ENCODE results near the gene PREX1. TPM values are rescaled to one million over a fixed set of nuclear protein-coding genes. Genes with fewer than 3 reads are reported as not detected.

Gene PREX1
- total and polyA plus RNA-seq, 12 donors: 10.1 to 85.1 (median 42.9) TPM

DNA sequence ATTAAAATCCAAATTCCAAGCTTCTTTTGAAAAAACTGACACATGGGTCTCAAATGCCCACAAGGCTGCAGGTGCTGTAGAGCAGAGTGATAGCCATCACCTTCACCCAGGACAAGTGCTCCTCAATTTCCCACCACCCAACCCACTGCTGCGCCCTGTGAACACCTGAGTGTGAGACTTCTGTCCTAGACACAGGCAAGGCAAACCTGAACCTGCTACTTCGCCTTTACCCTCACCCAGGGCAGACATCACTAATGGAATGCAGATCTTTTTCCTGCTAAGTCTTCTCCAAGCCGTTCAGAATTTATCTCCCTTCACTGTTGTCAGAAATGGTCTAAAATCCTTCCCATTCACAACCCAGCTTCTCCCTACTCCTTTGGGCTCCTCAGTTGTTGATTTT, 65.9 kb downstream of the PREX1 start:
- H3K36me3 ChIP-seq (replicated peaks in 1 of 2): no peaks in the 10 kb centered on the region
- DNase-seq: no peak
- H3K27me3 ChIP-seq: no peaks in the 10 kb centered on the region
- H3K27ac ChIP-seq: peak overlapping the region in 1 of 5 donors; percentile 40
- no peak for TF ChIP-seq POLR2A (IDR thresholded peaks at IDR 0.05)
- no peak for TF ChIP-seq CTCF (IDR thresholded peaks at IDR 0.05)
- intact Hi-C loops (cut with DNase I): no loop called here
- 85 to 94% (median 90%) methylated on average over 3 of the region's 3 CpGs for WGBS, 4 donors
- H3K4me3 ChIP-seq: no peak overlapping the region
- H3K4me1 ChIP-seq (replicated peaks in 1 of 2): peaks cover 0 to 14% of the 10 kb centered on the region in 2 donors
- H3K9me3 ChIP-seq (replicated peaks in 1 of 3): no peaks in the 10 kb centered on the region

DNA sequence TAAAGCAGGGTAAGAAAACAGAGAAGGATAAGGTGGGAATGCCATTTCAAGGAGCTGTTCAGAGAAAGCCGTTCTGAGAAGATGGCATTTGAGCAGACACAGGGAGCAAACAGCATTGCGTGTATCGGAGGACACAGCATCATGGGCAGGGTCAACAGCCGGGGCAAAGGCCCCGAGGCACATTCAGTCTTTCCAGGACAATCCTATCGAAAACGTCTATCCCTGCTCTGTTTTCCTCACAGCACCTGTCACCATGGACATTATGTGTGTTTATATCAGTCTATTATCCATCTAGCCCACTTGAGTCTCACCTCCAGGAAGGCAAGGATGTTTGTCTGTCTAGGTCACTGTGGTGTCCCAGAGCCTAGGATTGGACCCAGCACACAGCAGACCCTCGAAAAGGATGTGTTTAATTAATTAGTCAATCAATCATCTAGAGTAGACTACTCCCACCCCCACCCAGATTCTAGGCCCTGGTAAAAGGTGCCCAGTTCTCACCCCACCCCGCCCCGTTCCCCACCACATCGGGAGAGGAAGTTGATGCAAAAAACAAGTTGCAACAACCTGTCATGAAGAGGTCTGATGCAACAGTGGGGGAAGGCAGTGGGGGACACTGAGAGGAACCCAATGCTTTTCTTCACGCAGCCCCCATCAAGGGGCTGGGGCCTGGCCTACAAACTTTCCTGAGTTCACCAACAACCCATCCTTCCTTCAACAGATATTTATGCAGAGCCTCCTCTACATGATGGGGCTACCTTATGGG, 66.6 kb downstream of the PREX1 start:
- no peaks in the 10 kb centered on the region for H3K27me3 ChIP-seq
- H3K27ac ChIP-seq: peak overlapping the region in 2 of 5 donors; percentile 7 to 62
- H3K4me3 ChIP-seq: no peak overlapping the region
- intact Hi-C loops (cut with DNase I): no loop called here
- H3K36me3 ChIP-seq (replicated peaks in 1 of 2): no peaks in the 10 kb centered on the region
- H3K4me1 ChIP-seq (replicated peaks in 1 of 2): peaks cover 0 to 14% of the 10 kb centered on the region in 2 donors
- no peaks in the 10 kb centered on the region for H3K9me3 ChIP-seq (replicated peaks in 1 of 3)
- 77 to 80% (median 77%) methylated on average over 12 of the region's 12 CpGs for WGBS, 4 donors
- TF ChIP-seq POLR2A (IDR thresholded peaks at IDR 0.05) (no peak), CTCF (IDR thresholded peaks at IDR 0.05) (no peak)
- DNase-seq: peak in 3 of 7 donors; percentile 45 to 66 (median 47)

GRCh38 chr20:48760403-48760983, 67.3 kb downstream of the PREX1 start:
- DNase-seq: peak in 2 of 7 donors; percentile 33 to 36
- H3K27me3 ChIP-seq: no peaks in the 10 kb centered on the region
- peaks cover 0 to 16% of the 10 kb centered on the region in 2 donors for H3K4me1 ChIP-seq (replicated peaks in 1 of 2)
- no peaks in the 10 kb centered on the region for H3K9me3 ChIP-seq (replicated peaks in 1 of 3)
- 54 to 61% (median 57%) methylated on average over 8 of the region's 8 CpGs for WGBS, 4 donors
- H3K27ac ChIP-seq: peak overlapping the region in 2 of 5 donors; percentile 7 to 62
- H3K4me3 ChIP-seq: no peak overlapping the region
- intact Hi-C loops (cut with DNase I): no loop called here
- no peak for TF ChIP-seq POLR2A (IDR thresholded peaks at IDR 0.05)
- no peaks in the 10 kb centered on the region for H3K36me3 ChIP-seq (replicated peaks in 1 of 2)

DNA sequence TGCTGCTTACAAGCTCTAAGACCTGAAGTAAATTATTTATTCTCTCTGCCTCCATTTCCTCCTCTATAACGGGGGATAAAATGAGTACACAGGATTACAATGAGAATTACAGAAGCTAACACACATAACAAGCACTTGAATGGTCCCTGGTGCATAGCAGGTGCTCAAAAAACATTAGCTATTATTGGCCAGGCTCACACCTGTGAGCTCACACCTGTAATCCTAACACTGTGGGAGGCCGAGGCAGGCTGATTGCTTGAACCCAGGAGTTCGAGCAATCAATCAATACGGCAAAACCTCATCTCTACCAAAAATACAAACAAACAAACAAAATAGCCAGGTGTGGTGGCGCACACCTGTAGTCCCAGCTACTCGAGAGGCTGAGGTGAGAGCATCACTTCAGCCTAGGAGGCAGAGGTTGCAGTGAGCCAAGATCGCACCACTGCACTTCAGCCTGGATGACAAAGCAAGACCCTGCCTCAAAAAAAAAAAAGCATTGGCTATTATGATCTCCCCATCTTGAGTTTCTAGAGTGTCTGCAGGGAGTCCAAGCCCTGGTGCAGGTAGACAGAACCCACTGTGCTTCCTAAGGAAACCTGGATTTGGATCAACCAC, 68.1 kb downstream of the PREX1 start:
- TF ChIP-seq POLR2A (IDR thresholded peaks at IDR 0.05) (no peak), CTCF (IDR thresholded peaks at IDR 0.05) (no peak)
- H3K27me3 ChIP-seq: no peaks in the 10 kb centered on the region
- no peaks in the 10 kb centered on the region for H3K36me3 ChIP-seq (replicated peaks in 1 of 2)
- DNase-seq: no peak
- H3K27ac ChIP-seq: peak overlapping the region in 1 of 5 donors; percentile 29
- H3K4me3 ChIP-seq: no peak overlapping the region
- H3K9me3 ChIP-seq (replicated peaks in 1 of 3): no peaks in the 10 kb centered on the region
- WGBS, 4 donors: 89 to 95% (median 91%) methylated on average over 7 of the region's 7 CpGs
- intact Hi-C loops (cut with DNase I): no loop called here
- peaks cover 0 to 10% of the 10 kb centered on the region in 2 donors for H3K4me1 ChIP-seq (replicated peaks in 1 of 2)

All from adrenal gland (tissue), 12 donors.